Glutamatergic neuron (in vitro differentiated cells): Measurements from ENCODE around the gene RCN2. TPM values are rescaled to one million over a fixed set of nuclear protein-coding genes. Genes with fewer than 3 reads are reported as not detected.

Source experiments
- DNase-seq: peaks from one replicate; pipeline ENCODE4 v3.0.0; 2022
- H3K27ac Mint-ChIP-seq: one replicate; pipeline ENCODE4 v1.8.0; 2020; ENCODE audit warnings: mild to moderate bottlenecking, mixed read lengths, inconsistent platforms; ENCODE audit not compliant: unreplicated experiment
- H3K27me3 Mint-ChIP-seq: one replicate; pipeline ENCODE4 v1.8.0; 2020; ENCODE audit warnings: mild to moderate bottlenecking, moderate library complexity, mixed read lengths, inconsistent platforms; ENCODE audit not compliant: unreplicated experiment
- H3K36me3 Mint-ChIP-seq: one replicate; pipeline ENCODE4 v1.8.0; 2020; ENCODE audit warnings: mild to moderate bottlenecking, mixed read lengths, inconsistent platforms; ENCODE audit not compliant: unreplicated experiment
- H3K4me1 Mint-ChIP-seq: one replicate; pipeline ENCODE4 v1.8.0; 2020; ENCODE audit warnings: mild to moderate bottlenecking, low read depth, mixed read lengths, inconsistent platforms; ENCODE audit not compliant: unreplicated experiment
- H3K4me3 Mint-ChIP-seq: one replicate; pipeline ENCODE4 v1.8.0; 2020; ENCODE audit warnings: mild to moderate bottlenecking, mixed read lengths, inconsistent platforms; ENCODE audit not compliant: unreplicated experiment
- H3K9me3 Mint-ChIP-seq: one replicate; pipeline ENCODE4 v1.8.0; 2020; ENCODE audit warnings: mild to moderate bottlenecking, moderate library complexity, mixed read lengths, inconsistent platforms; ENCODE audit not compliant: unreplicated experiment
- total RNA-seq: library from RNA; stranded (reverse); fragmentation: NEBNext Ultra II Directional; extraction: Animal tissue kit (Norgen Biotek cat#: 25700); gene quantifications from one replicate; pipeline ENCODE4 v1.2.1, GENCODE V29; 2021; ENCODE audit not compliant: unreplicated experiment
- TF ChIP-seq, protein P1 (sequence below): fragments of 200-600 bp; sonication (generic); IDR thresholded peaks from one replicate; pipeline ENCODE4 v1.5.0; 2021; ENCODE audit not compliant: partially characterized antibody, unreplicated experiment

The RCN2 gene
- total RNA-seq, 1 donor from 2014 or later, result 137 TPM

DNA sequence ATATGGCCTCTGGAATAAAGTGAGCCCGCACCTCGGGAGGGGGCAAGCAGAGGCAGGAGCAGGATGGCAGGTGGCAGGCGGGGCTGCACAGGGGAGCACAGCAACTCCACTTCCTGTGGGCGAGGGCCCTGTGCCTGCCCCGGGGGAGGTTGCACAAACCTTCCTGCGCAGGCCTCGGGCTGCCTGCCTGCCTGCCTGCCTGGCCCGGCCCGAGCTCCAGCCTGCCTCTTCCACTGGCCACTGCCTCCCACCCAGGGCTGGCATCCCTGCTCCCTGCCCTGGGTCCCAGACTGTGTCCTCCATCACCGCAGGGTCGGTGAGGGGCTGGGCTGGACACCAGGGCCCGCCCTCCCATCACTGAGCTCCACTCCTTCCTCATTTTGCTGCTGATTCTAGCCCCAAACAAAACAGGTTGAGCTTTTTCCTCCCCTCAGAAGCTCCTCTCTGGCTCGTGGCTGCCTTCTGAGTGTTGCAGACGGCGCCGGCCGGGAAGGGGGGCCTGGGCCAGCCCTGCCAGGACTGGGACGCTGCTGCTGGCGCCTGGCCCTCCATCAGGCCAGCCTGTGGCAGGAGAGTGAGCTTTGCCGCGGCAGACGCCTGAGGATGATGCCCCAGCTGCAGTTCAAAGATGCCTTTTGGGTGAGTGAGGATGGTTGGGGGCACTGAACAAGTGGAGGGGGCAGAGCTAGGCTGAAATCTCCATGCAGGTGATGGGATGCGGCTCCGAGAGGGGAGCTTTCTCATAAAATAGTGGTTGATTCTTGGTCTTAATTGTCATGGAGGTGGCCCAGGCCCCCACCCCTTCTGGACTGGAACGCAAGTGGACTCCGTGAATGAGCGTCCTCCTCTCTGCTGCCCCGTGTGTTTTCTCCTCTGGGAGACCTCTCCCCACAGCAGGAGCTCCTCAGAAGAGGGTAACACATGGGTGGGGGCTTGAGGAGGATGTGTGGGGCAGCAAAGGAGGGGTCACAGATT lies 63.7 kb downstream of the RCN2 start, which contains the start of gene PSTPIP1:
PSTPIP1 (plus strand) TSS at position 156 of the 975 bp plus-strand sequence; CDS start at position 604, 448 bp downstream.
- H3K4me3 Mint-ChIP-seq, result no peak within 1 kb of the TSS
- H3K36me3 Mint-ChIP-seq, result no peaks in the 10 kb centered on the region
- peaks cover 8% of the 10 kb centered on the region for H3K27me3 Mint-ChIP-seq
- H3K27ac Mint-ChIP-seq, result no peak within 1 kb of the TSS
- peak; percentile 30 for DNase-seq
- peaks cover 19% of the 10 kb centered on the region for H3K4me1 Mint-ChIP-seq
- TF ChIP-seq, protein P1, sequence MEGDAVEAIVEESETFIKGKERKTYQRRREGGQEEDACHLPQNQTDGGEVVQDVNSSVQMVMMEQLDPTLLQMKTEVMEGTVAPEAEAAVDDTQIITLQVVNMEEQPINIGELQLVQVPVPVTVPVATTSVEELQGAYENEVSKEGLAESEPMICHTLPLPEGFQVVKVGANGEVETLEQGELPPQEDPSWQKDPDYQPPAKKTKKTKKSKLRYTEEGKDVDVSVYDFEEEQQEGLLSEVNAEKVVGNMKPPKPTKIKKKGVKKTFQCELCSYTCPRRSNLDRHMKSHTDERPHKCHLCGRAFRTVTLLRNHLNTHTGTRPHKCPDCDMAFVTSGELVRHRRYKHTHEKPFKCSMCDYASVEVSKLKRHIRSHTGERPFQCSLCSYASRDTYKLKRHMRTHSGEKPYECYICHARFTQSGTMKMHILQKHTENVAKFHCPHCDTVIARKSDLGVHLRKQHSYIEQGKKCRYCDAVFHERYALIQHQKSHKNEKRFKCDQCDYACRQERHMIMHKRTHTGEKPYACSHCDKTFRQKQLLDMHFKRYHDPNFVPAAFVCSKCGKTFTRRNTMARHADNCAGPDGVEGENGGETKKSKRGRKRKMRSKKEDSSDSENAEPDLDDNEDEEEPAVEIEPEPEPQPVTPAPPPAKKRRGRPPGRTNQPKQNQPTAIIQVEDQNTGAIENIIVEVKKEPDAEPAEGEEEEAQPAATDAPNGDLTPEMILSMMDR, result no peak
- peaks cover 2% of the 10 kb centered on the region for H3K9me3 Mint-ChIP-seq

DNA sequence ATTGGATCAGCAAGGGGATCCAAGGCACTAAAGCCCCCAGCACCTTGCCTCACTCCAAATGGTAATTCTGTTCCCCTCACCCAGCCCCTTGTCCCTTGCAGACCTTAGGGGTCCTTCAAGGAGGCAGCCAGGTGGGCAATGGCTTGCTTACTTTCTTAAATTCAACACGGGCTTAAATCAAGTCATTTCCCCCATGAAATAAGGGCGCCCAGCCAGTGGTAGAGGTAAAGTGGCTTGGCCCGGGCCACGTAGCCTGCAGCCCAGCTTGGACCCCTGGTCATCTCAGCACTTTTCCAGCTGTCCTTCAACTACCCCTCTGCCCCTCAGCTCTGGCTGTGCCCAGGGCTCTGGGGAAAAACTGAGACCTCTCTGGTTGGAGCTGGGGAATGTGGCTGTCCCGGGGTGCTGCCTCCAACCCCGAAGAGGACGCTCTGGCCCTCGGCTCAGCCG lies 64.6 kb downstream of the RCN2 start:
- H3K9me3 Mint-ChIP-seq, result peaks cover 2% of the 10 kb centered on the region
- peaks cover 13% of the 10 kb centered on the region for H3K4me1 Mint-ChIP-seq
- H3K27me3 Mint-ChIP-seq, result peaks cover 6% of the 10 kb centered on the region
- no peak overlapping the region for H3K4me3 Mint-ChIP-seq
- no peaks in the 10 kb centered on the region for H3K36me3 Mint-ChIP-seq
- H3K27ac Mint-ChIP-seq, result no peak overlapping the region
- TF ChIP-seq, protein P1, result no peak
- no peak for DNase-seq

DNA sequence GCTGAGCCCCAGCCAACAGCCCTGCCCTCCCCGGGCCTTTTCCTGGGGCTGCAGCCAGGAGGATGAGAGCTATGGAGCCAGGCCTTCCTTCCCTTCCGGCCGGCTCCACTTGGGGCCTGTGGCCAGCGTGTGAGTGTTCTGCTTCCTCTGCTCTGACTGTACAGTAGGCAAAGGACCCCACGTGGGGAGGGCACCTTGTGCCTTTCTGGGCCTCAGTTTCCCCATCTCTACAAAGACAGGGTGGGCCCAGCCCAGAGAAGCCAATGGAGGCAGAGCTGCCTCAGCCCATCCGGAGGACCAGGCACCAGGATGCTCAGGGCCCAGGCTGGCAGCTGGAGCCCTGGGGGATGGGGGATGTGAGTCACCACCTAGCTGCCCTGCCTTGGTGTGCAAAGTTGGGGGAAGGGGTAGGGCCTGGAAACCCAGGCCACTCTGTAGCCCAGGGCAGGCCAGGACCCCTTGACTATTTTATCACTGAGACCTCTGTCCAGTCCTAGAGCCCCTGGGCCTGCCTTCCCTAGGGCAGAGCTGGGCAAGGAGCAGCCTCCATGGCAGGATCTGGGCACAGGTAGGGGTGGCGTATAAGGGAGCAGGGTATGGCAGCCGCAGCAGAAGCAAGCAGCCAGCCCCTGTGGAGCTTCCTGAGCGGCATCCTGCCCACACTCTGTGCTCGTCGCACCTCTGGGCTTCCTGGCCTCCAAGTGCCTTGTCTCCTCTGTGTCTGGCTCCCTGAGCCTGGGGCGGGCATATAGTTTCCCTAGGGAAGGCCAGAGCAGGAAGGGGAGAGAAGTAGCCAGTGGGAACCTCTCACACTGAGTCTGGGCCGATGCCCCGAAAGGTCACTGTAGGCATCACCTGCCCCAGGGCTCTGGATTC lies 65.2 kb downstream of the RCN2 start:
- Mint-ChIP-seq H3K27me3 (peaks cover 4% of the 10 kb centered on the region), H3K9me3 (peaks cover 2% of the 10 kb centered on the region), H3K4me3 (no peak overlapping the region), H3K27ac (no peak overlapping the region), H3K4me1 (peaks cover 6% of the 10 kb centered on the region), H3K36me3 (no peaks in the 10 kb centered on the region)
- TF ChIP-seq, protein P1, result no peak
- peak; percentile 8 for DNase-seq

DNA sequence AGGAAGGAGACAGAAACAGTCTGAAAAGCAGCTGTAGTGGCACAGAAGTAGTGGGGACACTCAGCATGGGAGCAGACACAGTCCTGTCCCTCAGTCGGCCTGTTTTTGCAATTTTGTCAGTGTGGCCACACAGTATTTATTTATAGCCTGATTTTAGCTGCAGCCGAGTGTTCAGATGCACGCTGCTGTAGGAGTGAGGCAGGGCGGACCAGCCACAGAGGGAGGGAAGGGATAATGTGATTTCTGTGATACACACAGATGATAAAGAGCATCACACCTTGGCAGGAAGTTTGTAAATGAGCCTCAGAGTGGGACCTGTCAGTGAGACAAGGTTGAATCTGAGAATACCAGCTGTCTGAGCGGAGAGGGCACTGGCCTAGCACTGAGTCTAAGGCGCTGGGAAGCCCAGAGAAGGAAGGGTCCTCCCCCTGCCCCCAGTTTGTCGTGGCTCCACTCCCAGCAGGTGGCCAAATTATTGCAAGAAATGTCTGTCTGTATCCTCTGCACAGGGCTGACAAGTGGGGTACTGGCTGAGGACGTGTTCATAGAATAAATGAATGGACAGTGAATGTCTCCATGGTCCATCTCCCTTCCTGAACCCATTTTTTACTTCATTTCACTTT lies 67.2 kb downstream of the RCN2 start:
- no peaks in the 10 kb centered on the region for H3K9me3 Mint-ChIP-seq
- TF ChIP-seq, protein P1, result no peak
- no peak overlapping the region for H3K27ac Mint-ChIP-seq
- peaks cover 2% of the 10 kb centered on the region for H3K4me1 Mint-ChIP-seq
- H3K27me3 Mint-ChIP-seq, result peaks cover 4% of the 10 kb centered on the region
- no peak overlapping the region for H3K4me3 Mint-ChIP-seq
- no peaks in the 10 kb centered on the region for H3K36me3 Mint-ChIP-seq
- no peak for DNase-seq
